ENCODE measurements around the gene ARPIN. TPM values are rescaled to one million over a fixed set of nuclear protein-coding genes. Genes with fewer than 3 reads are reported as not detected.

The ARPIN gene
- total and polyA plus RNA-seq, 9 of the 15 experiments (the other 6 are each of a cell fraction or from before 2014, with no cell fraction given): not detected

DNA sequence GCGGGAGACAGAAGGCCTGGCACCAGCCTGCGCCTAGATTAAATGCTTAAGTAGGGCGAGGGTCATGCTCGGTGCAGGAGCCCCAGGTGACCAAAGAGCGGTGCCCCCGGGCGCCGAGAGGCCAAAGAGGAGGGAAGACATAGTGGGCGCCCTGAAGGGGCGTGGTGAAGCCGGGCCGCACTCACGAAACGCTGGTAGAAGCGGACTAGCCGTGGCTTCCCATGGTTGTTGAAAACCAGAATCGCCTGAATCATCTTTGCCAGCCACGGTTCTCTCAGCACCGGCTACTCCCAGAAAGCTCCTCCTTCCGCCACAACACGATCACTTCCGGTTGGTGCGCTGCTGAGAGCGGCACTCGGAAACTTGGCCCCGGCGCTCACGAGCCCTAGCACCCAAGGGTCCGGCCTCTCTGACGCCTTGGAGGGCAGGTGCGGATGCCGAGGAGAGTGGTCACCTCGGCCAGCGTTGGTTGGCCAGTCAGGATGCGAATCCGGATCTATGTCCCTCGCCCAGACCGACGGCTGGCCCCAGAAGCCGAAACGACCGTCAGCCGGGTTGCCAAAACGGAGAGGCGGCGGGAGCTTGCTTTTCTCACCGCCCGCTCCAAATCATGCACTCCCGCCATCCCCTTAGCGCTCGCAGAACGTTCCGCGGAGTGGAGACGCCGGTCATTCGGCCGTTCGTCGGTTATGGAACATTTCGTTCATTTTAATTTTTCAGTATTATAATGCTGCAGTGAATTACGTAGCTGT, 18.9 kb downstream of the ARPIN start, which contains the start of gene AP3S2 (continued):
- TF ChIP-seq AFF4 (CRISPR knock-in tag; IDR thresholded peaks at IDR 0.05) (peak; percentile 89), TAL1 (IDR thresholded peaks at IDR 0.05) (no peak), TSC22D4 (tag; IDR thresholded peaks at IDR 0.05) (no peak), KAT7 (CRISPR knock-in tag; IDR thresholded peaks at IDR 0.05; ENCODE audit: borderline replicate concordance) (peak; percentile 97; the same call in 1 of the 2 replicates), SLC30A9 (CRISPR knock-in tag; IDR thresholded peaks at IDR 0.05) (no peak), ZNF764 (CRISPR knock-in tag; IDR thresholded peaks at IDR 0.05; ENCODE audit: low read depth) (no peak), ZNF324 (CRISPR knock-in tag; IDR thresholded peaks at IDR 0.05) (no peak), CREB3 (tag; conservative IDR thresholded peaks at IDR 0.05; ENCODE audit: low read depth) (0 out of 2 replicates have a peak, but pooled peaks have one; percentile 12), NUFIP1 (IDR thresholded peaks at IDR 0.05; ENCODE audit: partially characterized antibody) (no peak), PCBP2 (IDR thresholded peaks at IDR 0.05; ENCODE audit: low read depth, low read length, poor library complexity, severe bottlenecking) (no peak), CHD4 (IDR thresholded peaks at IDR 0.05; ENCODE audit: insufficient read depth, insufficient replicate concordance, low read depth, low read length, poor library complexity, severe bottlenecking) (no peak), SRSF7 (optimal IDR thresholded peaks at IDR 0.05; ENCODE audit: low read depth, low read length) (no peak), MNT (conservative IDR thresholded peaks at IDR 0.05) (peak; percentile 60 to 84; a peak in 3 of 4 replicates), KLF16 (IDR thresholded peaks at IDR 0.05) (no peak), LEF1 (IDR thresholded peaks at IDR 0.05) (no peak)
- TF ChIP-seq, protein P1, sequence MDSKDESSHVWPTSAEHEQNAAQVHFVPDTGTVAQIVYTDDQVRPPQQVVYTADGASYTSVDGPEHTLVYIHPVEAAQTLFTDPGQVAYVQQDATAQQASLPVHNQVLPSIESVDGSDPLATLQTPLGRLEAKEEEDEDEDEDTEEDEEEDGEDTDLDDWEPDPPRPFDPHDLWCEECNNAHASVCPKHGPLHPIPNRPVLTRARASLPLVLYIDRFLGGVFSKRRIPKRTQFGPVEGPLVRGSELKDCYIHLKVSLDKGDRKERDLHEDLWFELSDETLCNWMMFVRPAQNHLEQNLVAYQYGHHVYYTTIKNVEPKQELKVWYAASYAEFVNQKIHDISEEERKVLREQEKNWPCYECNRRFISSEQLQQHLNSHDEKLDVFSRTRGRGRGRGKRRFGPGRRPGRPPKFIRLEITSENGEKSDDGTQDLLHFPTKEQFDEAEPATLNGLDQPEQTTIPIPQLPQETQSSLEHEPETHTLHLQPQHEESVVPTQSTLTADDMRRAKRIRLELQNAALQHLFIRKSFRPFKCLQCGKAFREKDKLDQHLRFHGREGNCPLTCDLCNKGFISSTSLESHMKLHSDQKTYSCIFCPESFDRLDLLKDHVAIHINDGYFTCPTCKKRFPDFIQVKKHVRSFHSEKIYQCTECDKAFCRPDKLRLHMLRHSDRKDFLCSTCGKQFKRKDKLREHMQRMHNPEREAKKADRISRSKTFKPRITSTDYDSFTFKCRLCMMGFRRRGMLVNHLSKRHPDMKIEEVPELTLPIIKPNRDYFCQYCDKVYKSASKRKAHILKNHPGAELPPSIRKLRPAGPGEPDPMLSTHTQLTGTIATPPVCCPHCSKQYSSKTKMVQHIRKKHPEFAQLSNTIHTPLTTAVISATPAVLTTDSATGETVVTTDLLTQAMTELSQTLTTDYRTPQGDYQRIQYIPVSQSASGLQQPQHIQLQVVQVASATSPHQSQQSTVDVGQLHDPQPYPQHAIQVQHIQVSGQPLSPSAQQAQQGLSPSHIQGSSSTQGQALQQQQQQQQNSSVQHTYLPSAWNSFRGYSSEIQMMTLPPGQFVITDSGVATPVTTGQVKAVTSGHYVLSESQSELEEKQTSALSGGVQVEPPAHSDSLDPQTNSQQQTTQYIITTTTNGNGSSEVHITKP (IDR thresholded peaks at IDR 0.05; ENCODE audit: partially characterized antibody): peak; percentile 71
